Measurements from ENCODE around the gene MAU2.

DNA sequence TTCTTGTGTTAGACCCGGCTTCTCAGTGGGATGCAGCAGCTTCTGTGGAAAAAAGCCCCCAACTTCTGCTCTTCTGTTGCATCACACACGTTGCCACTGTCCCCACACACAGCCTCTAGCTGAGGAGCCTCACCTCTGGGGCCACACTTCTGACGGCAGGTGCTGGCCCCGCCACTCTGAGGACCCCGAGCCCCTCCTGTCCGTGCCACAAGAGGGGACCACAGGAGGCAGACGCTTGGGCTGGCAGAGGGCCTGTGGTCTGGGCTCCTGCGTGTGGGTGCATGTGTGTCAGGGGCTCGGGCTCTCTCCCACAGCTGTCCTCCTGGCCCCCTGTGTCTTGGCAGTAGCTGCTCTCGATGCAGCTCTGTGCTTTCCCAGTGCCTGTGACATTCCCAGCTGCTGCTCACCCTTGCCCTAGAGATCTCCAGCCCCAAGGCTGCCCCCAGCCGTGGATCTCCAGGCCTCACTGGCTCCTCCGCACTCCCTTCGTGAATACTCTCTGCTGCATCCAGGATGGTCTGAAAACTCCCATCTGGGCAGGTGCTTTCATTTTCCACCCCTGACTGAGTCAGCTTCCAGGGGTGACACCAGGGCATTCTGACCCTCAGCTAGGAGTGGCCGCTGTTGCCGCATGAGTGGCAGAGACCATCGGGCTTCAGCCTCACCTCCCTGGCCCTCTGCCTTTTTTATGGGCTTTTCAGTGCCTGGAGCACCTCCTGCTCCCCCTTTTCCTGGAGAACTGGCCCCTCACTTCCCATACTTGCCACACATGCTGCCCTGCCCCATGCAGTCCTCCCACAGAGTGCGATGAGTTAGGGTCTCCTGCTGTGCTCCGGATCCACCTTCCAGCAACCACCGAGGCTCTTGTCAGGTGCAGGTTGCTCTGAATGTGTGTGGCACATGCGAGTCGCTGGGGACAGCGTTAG is 13.7 kb downstream of the MAU2 start:
- TF ChIP-seq, protein P1, sequence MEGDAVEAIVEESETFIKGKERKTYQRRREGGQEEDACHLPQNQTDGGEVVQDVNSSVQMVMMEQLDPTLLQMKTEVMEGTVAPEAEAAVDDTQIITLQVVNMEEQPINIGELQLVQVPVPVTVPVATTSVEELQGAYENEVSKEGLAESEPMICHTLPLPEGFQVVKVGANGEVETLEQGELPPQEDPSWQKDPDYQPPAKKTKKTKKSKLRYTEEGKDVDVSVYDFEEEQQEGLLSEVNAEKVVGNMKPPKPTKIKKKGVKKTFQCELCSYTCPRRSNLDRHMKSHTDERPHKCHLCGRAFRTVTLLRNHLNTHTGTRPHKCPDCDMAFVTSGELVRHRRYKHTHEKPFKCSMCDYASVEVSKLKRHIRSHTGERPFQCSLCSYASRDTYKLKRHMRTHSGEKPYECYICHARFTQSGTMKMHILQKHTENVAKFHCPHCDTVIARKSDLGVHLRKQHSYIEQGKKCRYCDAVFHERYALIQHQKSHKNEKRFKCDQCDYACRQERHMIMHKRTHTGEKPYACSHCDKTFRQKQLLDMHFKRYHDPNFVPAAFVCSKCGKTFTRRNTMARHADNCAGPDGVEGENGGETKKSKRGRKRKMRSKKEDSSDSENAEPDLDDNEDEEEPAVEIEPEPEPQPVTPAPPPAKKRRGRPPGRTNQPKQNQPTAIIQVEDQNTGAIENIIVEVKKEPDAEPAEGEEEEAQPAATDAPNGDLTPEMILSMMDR (IDR thresholded peaks at IDR 0.05; ENCODE audit: low read depth, low read length, missing input control), result no peak
- TF ChIP-seq HNF4G (IDR thresholded peaks at IDR 0.05) (no peak), TAF1 (conservative IDR thresholded peaks at IDR 0.05) (no peak), GABPA (IDR thresholded peaks at IDR 0.05 in 1 of 2, conservative IDR thresholded peaks at IDR 0.05 in 1 of 2) (no peak), SP1 (IDR thresholded peaks at IDR 0.05) (no peak)
- TF ChIP-seq, protein P2, sequence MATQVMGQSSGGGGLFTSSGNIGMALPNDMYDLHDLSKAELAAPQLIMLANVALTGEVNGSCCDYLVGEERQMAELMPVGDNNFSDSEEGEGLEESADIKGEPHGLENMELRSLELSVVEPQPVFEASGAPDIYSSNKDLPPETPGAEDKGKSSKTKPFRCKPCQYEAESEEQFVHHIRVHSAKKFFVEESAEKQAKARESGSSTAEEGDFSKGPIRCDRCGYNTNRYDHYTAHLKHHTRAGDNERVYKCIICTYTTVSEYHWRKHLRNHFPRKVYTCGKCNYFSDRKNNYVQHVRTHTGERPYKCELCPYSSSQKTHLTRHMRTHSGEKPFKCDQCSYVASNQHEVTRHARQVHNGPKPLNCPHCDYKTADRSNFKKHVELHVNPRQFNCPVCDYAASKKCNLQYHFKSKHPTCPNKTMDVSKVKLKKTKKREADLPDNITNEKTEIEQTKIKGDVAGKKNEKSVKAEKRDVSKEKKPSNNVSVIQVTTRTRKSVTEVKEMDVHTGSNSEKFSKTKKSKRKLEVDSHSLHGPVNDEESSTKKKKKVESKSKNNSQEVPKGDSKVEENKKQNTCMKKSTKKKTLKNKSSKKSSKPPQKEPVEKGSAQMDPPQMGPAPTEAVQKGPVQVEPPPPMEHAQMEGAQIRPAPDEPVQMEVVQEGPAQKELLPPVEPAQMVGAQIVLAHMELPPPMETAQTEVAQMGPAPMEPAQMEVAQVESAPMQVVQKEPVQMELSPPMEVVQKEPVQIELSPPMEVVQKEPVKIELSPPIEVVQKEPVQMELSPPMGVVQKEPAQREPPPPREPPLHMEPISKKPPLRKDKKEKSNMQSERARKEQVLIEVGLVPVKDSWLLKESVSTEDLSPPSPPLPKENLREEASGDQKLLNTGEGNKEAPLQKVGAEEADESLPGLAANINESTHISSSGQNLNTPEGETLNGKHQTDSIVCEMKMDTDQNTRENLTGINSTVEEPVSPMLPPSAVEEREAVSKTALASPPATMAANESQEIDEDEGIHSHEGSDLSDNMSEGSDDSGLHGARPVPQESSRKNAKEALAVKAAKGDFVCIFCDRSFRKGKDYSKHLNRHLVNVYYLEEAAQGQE (IDR thresholded peaks at IDR 0.05), result no peak
- TF ChIP-seq, protein P3, sequence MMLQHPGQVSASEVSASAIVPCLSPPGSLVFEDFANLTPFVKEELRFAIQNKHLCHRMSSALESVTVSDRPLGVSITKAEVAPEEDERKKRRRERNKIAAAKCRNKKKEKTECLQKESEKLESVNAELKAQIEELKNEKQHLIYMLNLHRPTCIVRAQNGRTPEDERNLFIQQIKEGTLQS (IDR thresholded peaks at IDR 0.05), result no peak
- TF ChIP-seq, protein P4, sequence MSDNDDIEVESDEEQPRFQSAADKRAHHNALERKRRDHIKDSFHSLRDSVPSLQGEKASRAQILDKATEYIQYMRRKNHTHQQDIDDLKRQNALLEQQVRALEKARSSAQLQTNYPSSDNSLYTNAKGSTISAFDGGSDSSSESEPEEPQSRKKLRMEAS (IDR thresholded peaks at IDR 0.05), result no peak
